GM12891 (cell line): ENCODE results near the gene EML5.

Source experiments
- POLR2A ChIP-seq: IDR thresholded peaks from 2 replicates; pipeline ENCODE4 v1.6.1; 2011; ENCODE audit warnings: low read depth, low read length, control low read depth
- POLR2AphosphoS5 ChIP-seq: IDR thresholded peaks from 2 replicates; pipeline ENCODE4 v1.6.1; 2011; ENCODE audit warnings: low read depth, low read length, control low read depth
- SPI1 ChIP-seq: IDR thresholded peaks from 2 replicates; pipeline ENCODE4 v1.6.1; 2011; ENCODE audit warnings: low read depth, low read length, control low read depth
- TAF1 ChIP-seq: IDR thresholded peaks from 2 replicates; pipeline ENCODE4 v1.6.1; 2011; ENCODE audit warnings: low read depth, low read length, control low read depth

GRCh38 chr14:88818018-88818417 lies 25.3 kb upstream of the EML5 start:
- TF ChIP-seq POLR2AphosphoS5 (no peak), POLR2A (no peak), SPI1 (peak; percentile 46; the same call in 1 of the 2 replicates), TAF1 (no peak)
